HCT116 (cell line): ENCODE data around the gene SLC23A3. TPM values are rescaled to one million over a fixed set of nuclear protein-coding genes. Genes with fewer than 3 reads are reported as not detected.

Experiments used
- ATAC-seq: fragments of 200-7000 bp; cut with Tn5 transposase; 2 replicates; pipeline ENCODE4 v1.9.1; 2020; ENCODE audit warnings: mild to moderate bottlenecking, moderate library complexity
- BruUV-seq: library from RNA; stranded (reverse); fragments of 400-500 nt; replicated peaks from 2 replicates; lab custom pipeline; 2021; lab: Mats Ljungman, UMichigan
- CTCF ChIA-PET: fragments of 300-600 bp; sonication (Branson Sonifier 250); formaldehyde crosslinking; loops from one replicate; lab custom pipeline; 2021; ENCODE audit warnings: antibody characterized with exemption; lab: Charles Lee
- POLR2A ChIA-PET: fragments of 300-600, 350-600 bp; sonication (Branson Sonifier 250); formaldehyde crosslinking; loops from one replicate; lab custom pipeline; 2021; ENCODE audit warnings: antibody characterized with exemption; lab: Charles Lee
- RAD21 ChIA-PET, 2 experiments: fragments of 300-600 bp; sonication (Branson Sonifier 250); formaldehyde crosslinking; loops; one replicate each; lab custom pipeline; 2023; ENCODE audit warnings: low total read pairs in 2 of 2; ENCODE audit not compliant: uncharacterized antibody in 2 of 2, unreplicated experiment in 2 of 2, low non-redundant PET in 1 of 2; lab: Charles Lee
- DNase-seq: peaks from one replicate; pipeline ENCODE4 v3.0.0-alpha.2; 2010; ENCODE audit warnings: low read depth, low spot score
- H2AFZ ChIP-seq: fragments of 200-600 bp; shearing (Covaris generic), sonication (generic); 2 replicates; pipeline ENCODE4 v1.6.1; 2017; ENCODE audit warnings: low read depth, mixed run types, mixed read lengths, antibody characterized with exemption, low read length; ENCODE audit not compliant: poor library complexity, severe bottlenecking
- H3K27ac ChIP-seq: 2 replicates; pipeline ENCODE4 v1.5.1; 2012; ENCODE audit warnings: low read depth, low read length
- H3K27me3 ChIP-seq: fragments of 200-600 bp; sonication (generic); 2 replicates; pipeline ENCODE4 v1.6.1; 2016; ENCODE audit warnings: mixed run types, low read length, mixed read lengths; ENCODE audit not compliant: insufficient read depth
- H3K36me3 ChIP-seq, 2 experiments: fragments of 200-500 bp in 1 of 2; fragments of 200-600 bp in 1 of 2; sonication (Bioruptor generic) in 1 of 2; sonication (generic) in 1 of 2; 2 replicates each; pipeline versions ENCODE4 v1.5.1 to v1.6.1; 2014 to 2016; ENCODE audit warnings: low read length in 2 of 2, inconsistent platforms in 1 of 2, mixed read lengths in 1 of 2, mixed run types in 1 of 2; ENCODE audit not compliant: insufficient read depth in 2 of 2, control insufficient read depth in 1 of 2
- H3K4me1 ChIP-seq, 2 experiments: fragments of 200-600 bp in 1 of 2; sonication (generic) in 1 of 2; 2 replicates each; pipeline versions ENCODE4 v1.5.1 to v1.6.1; 2012 to 2017; ENCODE audit warnings: low read length in 2 of 2, inconsistent platforms in 1 of 2, mild to moderate bottlenecking in 1 of 2, mixed read lengths in 1 of 2, mixed run types in 1 of 2, moderate library complexity in 1 of 2; ENCODE audit not compliant: insufficient read depth in 2 of 2, control insufficient read depth in 1 of 2
- H3K4me2 ChIP-seq: fragments of 200-600 bp; sonication (generic); 2 replicates; pipeline ENCODE4 v1.6.1; 2017; ENCODE audit warnings: mixed run types, low read length, mixed read lengths
- H3K4me3 ChIP-seq, 2 experiments: fragments of 200-600 bp in 1 of 2; sonication (generic) in 1 of 2; replicated peaks in 1 of 2; 2 replicates each; pipeline ENCODE4 v1.5.1; 2011 to 2016; ENCODE audit warnings: low read length in 2 of 2, control low read depth in 1 of 2, low read depth in 1 of 2, mild to moderate bottlenecking in 1 of 2, mixed read lengths in 1 of 2, mixed run types in 1 of 2
- H3K79me2 ChIP-seq: fragments of 200-600 bp; sonication (generic); 2 replicates; pipeline ENCODE4 v1.6.1; 2017; ENCODE audit warnings: mild to moderate bottlenecking, mixed run types, low read length, moderate library complexity, mixed read lengths; ENCODE audit not compliant: insufficient read depth
- H3K9ac ChIP-seq: fragments of 200-600 bp; sonication (generic); 2 replicates; pipeline ENCODE4 v1.6.1; 2016; ENCODE audit warnings: low read length, mixed read lengths
- H3K9me2 ChIP-seq: fragments of 200-600 bp; sonication (generic), shearing (Covaris generic); 2 replicates; pipeline ENCODE4 v1.6.1; 2017; ENCODE audit warnings: mixed run types, mild to moderate bottlenecking, moderate library complexity; ENCODE audit not compliant: insufficient read depth
- H3K9me3 ChIP-seq, 2 experiments: fragments of 200-500 bp in 1 of 2; fragments of 200-600 bp in 1 of 2; sonication (Bioruptor generic) in 1 of 2; sonication (generic) in 1 of 2; 2 replicates each; pipeline ENCODE4 v1.6.1; 2014 to 2017; ENCODE audit warnings: low read length in 2 of 2, mixed read lengths in 2 of 2, inconsistent platforms in 1 of 2, low read depth in 1 of 2, mild to moderate bottlenecking in 1 of 2, mixed run types in 1 of 2, moderate library complexity in 1 of 2; ENCODE audit not compliant: control insufficient read depth in 1 of 2, insufficient read depth in 1 of 2
- H4K20me1 ChIP-seq: fragments of 200-600 bp; sonication (generic), shearing (Covaris generic); 2 replicates; pipeline ENCODE4 v1.6.1; 2017; ENCODE audit warnings: mixed run types, mild to moderate bottlenecking, moderate library complexity; ENCODE audit not compliant: insufficient read depth
- CBX3 ChIP-seq: IDR thresholded peaks from 2 replicates; pipeline ENCODE4 v1.6.1; 2012; ENCODE audit warnings: low read depth
- CEBPB ChIP-seq: IDR thresholded peaks from 2 replicates; pipeline ENCODE4 v1.6.1; 2012; ENCODE audit warnings: low read depth
- EGR1 ChIP-seq: IDR thresholded peaks from 2 replicates; pipeline ENCODE4 v1.6.1; 2012; ENCODE audit warnings: low read depth
- ELF1 ChIP-seq: IDR thresholded peaks from 2 replicates; pipeline ENCODE4 v1.6.1; 2012; ENCODE audit warnings: low read depth, borderline replicate concordance
- EZH2 ChIP-seq: fragments of 200-600 bp; sonication (generic); IDR thresholded peaks from 2 replicates; pipeline ENCODE4 v1.6.1; 2017; ENCODE audit warnings: antibody characterized with exemption, mixed run types
- EZH2phosphoT487 ChIP-seq: fragments of 200-600 bp; IDR thresholded peaks from 2 replicates; pipeline ENCODE4 v1.6.1; 2018; ENCODE audit warnings: antibody characterized with exemption, borderline replicate concordance
- FOSL1 ChIP-seq: IDR thresholded peaks from 2 replicates; pipeline ENCODE4 v1.6.1; 2012; ENCODE audit warnings: low read depth
- JUND ChIP-seq: IDR thresholded peaks from 2 replicates; pipeline ENCODE4 v1.6.1; 2012
- POLR2A ChIP-seq: IDR thresholded peaks from 2 replicates; pipeline ENCODE4 v1.7.0; 2011; ENCODE audit warnings: borderline replicate concordance; ENCODE audit not compliant: insufficient read depth, insufficient read length; ENCODE audit errors: extremely low read depth
- POLR2AphosphoS5 ChIP-seq: IDR thresholded peaks from 2 replicates; pipeline ENCODE4 v1.6.1; 2011; ENCODE audit warnings: mild to moderate bottlenecking, low read depth, low read length, moderate library complexity
- RAD21 ChIP-seq: IDR thresholded peaks from 2 replicates; pipeline ENCODE4 v1.6.1; 2012; ENCODE audit warnings: low read depth, mild to moderate bottlenecking
- SP1 ChIP-seq: IDR thresholded peaks from 2 replicates; pipeline ENCODE4 v1.6.1; 2012; ENCODE audit warnings: low read depth
- intact Hi-C: fragments of 100-400 bp; cut with micrococcal nuclease; formaldehyde crosslinking; loops from 2 replicates; pipeline ENCODE4 v1.10.0; 2022
- total RNA-seq: library from RNA; stranded (reverse); gene quantifications from one replicate; pipeline ENCODE4 v1.2.1, GENCODE V29; 2021; ENCODE audit not compliant: unreplicated experiment
- TF ChIP-seq, protein P1 (sequence below): IDR thresholded peaks from 2 replicates; pipeline ENCODE4 v1.6.1; 2012; ENCODE audit warnings: low read depth
- TF ChIP-seq, protein P2 (sequence below): IDR thresholded peaks from 2 replicates; pipeline ENCODE4 v1.6.1; 2012
- TF ChIP-seq, protein P3 (sequence below): IDR thresholded peaks from 2 replicates; pipeline ENCODE4 v1.6.1; 2012
- TF ChIP-seq, protein P4 (sequence below), 3 experiments: fragments of 200-600 bp in 1 of 3; sonication (generic) in 1 of 3; IDR thresholded peaks in 2 of 3; conservative IDR thresholded peaks in 1 of 3; 2 replicates each; pipeline ENCODE4 v1.5.1; 2012 to 2017; ENCODE audit warnings: low read depth in 2 of 3, low read length in 2 of 3, antibody characterized with exemption in 1 of 3, borderline replicate concordance in 1 of 3, control low read depth in 1 of 3, mild to moderate bottlenecking in 1 of 3, mixed read lengths in 1 of 3, mixed run types in 1 of 3, moderate library complexity in 1 of 3; ENCODE audit not compliant: insufficient read depth in 1 of 3

SLC23A3 gene
- total RNA-seq, 1 experiment from 2014 or later = 4.8 TPM

DNA sequence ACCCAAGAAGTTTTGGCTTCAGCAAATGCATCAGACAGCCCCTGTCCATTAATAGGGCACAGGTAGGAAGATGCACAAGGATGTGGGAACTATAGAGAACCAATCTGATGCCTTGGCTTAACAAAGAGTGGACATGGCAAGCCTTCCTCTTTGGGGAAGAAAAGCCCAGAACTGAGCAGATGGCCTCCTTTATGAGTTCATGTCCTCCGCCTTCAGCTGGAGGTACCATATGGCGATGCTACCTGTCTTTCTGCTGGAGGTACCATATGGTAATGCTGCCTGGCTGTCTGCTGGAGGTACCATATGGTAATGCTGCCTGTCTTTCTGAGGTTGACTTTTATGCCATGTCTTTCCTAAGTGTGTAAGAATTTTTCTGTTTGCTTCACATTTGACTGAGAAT lies 14.3 kb upstream of the SLC23A3 start:
- POLR2A ChIA-PET = no interaction called here
- Histone ChIP-seq H3K9me2 (no peaks in the 10 kb centered on the region), H3K9ac (no peak overlapping the region), H3K4me2 (no peak overlapping the region), H3K79me2 (peaks cover 7% of the 10 kb centered on the region), H3K27ac (no peak overlapping the region), H3K27me3 (no peaks in the 10 kb centered on the region), H3K4me3 (no peak overlapping the region), H3K9me3 (no peaks in the 10 kb centered on the region), H3K4me1 (peaks cover under 1 to 6% of the 10 kb centered on the region in 2 experiments; a peak in 2 of 4 replicates), H3K36me3 (peaks cover 13 to 17% of the 10 kb centered on the region in 2 experiments; a peak in 3 of 4 replicates), H2AFZ (no peak overlapping the region), H4K20me1 (no peaks in the 10 kb centered on the region)
- CTCF ChIA-PET = no interaction called here
- TF ChIP-seq CBX3 = no peak
- no peak for TF ChIP-seq JUND
- TF ChIP-seq ELF1 = no peak
- no peak for TF ChIP-seq CEBPB
- DNase-seq (no peak), ATAC-seq (no peak)
- intact Hi-C loops = no loop called here
- RAD21 ChIA-PET = no interaction called here
- no TSS peak for BruUV-seq

DNA sequence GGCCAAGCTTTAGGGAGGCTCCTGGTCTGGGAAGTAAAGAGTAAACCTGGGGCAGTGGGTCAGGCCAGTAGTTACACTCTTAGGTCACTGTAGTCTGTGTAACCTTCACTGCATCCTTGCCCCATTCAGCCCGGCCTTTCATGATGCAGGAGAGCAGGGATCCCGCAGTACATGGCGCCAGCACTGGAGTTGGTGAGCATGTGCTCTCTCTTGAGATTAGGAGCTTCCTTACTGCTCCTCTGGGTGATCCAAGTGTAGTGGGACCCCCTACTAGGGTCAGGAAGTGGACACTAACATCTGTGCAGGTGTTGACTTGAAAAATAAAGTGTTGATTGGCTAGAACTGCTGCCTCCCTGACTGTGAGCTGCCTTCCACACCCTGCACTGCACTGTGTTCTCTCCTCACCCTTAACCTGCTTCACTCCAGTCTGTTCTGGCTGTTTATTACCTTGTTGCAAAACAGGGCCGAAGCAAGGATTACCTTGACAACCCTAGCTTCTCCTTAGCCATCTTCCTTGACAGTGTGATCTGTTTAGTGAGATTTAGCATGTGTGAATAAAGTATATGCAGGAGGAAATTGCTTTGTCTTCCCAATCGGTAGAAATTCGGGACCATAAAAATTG lies 13.4 kb upstream of the SLC23A3 start:
- Histone ChIP-seq H3K79me2 (peaks cover 16% of the 10 kb centered on the region), H3K36me3 (peaks cover 13 to 17% of the 10 kb centered on the region in 2 experiments; a peak in 3 of 4 replicates), H4K20me1 (no peaks in the 10 kb centered on the region), H3K9ac (no peak overlapping the region), H3K27ac (no peak overlapping the region), H2AFZ (no peak overlapping the region), H3K4me3 (no peak overlapping the region), H3K9me2 (no peaks in the 10 kb centered on the region), H3K9me3 (no peaks in the 10 kb centered on the region), H3K27me3 (no peaks in the 10 kb centered on the region), H3K4me1 (peaks cover 5 to 12% of the 10 kb centered on the region in 2 experiments; a peak in 2 of 4 replicates), H3K4me2 (no peak overlapping the region)
- POLR2A ChIA-PET = no interaction called here
- CTCF ChIA-PET = no interaction called here
- ATAC-seq (no peak), DNase-seq (no peak)
- intact Hi-C loops = no loop called here
- RAD21 ChIA-PET = no interaction called here
- BruUV-seq = no TSS peak
- TF ChIP-seq EGR1 (no peak), POLR2AphosphoS5 (no peak), SP1 (no peak), EZH2 (no peak), POLR2A (no peak), RAD21 (no peak), FOSL1 (no peak), EZH2phosphoT487 (no peak), CEBPB (no peak)
- TF ChIP-seq, protein P1, sequence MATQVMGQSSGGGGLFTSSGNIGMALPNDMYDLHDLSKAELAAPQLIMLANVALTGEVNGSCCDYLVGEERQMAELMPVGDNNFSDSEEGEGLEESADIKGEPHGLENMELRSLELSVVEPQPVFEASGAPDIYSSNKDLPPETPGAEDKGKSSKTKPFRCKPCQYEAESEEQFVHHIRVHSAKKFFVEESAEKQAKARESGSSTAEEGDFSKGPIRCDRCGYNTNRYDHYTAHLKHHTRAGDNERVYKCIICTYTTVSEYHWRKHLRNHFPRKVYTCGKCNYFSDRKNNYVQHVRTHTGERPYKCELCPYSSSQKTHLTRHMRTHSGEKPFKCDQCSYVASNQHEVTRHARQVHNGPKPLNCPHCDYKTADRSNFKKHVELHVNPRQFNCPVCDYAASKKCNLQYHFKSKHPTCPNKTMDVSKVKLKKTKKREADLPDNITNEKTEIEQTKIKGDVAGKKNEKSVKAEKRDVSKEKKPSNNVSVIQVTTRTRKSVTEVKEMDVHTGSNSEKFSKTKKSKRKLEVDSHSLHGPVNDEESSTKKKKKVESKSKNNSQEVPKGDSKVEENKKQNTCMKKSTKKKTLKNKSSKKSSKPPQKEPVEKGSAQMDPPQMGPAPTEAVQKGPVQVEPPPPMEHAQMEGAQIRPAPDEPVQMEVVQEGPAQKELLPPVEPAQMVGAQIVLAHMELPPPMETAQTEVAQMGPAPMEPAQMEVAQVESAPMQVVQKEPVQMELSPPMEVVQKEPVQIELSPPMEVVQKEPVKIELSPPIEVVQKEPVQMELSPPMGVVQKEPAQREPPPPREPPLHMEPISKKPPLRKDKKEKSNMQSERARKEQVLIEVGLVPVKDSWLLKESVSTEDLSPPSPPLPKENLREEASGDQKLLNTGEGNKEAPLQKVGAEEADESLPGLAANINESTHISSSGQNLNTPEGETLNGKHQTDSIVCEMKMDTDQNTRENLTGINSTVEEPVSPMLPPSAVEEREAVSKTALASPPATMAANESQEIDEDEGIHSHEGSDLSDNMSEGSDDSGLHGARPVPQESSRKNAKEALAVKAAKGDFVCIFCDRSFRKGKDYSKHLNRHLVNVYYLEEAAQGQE = no peak
- TF ChIP-seq, protein P2, sequence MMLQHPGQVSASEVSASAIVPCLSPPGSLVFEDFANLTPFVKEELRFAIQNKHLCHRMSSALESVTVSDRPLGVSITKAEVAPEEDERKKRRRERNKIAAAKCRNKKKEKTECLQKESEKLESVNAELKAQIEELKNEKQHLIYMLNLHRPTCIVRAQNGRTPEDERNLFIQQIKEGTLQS = no peak
- TF ChIP-seq, protein P3, sequence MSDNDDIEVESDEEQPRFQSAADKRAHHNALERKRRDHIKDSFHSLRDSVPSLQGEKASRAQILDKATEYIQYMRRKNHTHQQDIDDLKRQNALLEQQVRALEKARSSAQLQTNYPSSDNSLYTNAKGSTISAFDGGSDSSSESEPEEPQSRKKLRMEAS = no peak
- TF ChIP-seq, protein P4, sequence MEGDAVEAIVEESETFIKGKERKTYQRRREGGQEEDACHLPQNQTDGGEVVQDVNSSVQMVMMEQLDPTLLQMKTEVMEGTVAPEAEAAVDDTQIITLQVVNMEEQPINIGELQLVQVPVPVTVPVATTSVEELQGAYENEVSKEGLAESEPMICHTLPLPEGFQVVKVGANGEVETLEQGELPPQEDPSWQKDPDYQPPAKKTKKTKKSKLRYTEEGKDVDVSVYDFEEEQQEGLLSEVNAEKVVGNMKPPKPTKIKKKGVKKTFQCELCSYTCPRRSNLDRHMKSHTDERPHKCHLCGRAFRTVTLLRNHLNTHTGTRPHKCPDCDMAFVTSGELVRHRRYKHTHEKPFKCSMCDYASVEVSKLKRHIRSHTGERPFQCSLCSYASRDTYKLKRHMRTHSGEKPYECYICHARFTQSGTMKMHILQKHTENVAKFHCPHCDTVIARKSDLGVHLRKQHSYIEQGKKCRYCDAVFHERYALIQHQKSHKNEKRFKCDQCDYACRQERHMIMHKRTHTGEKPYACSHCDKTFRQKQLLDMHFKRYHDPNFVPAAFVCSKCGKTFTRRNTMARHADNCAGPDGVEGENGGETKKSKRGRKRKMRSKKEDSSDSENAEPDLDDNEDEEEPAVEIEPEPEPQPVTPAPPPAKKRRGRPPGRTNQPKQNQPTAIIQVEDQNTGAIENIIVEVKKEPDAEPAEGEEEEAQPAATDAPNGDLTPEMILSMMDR (IDR thresholded peaks at IDR 0.05 in 2 of 3, conservative IDR thresholded peaks at IDR 0.05 in 1 of 3; ENCODE audit: borderline replicate concordance in 1 of 3, insufficient read depth in 1 of 3, low read depth in 2 of 3, low read length in 2 of 3) = no peak
